SH-SY5Y (cell line): Measurements from ENCODE around the gene IKZF2.

ENCODE experiments used
- GATA2 ChIP-seq: IDR thresholded peaks from 2 replicates; pipeline ENCODE4 v1.6.1; 2011; ENCODE audit warnings: mild to moderate bottlenecking, low read depth, low read length
- GATA3 ChIP-seq: IDR thresholded peaks from 2 replicates; pipeline ENCODE4 v1.6.1; 2011; ENCODE audit warnings: low read depth, mild to moderate bottlenecking, low read length, moderate library complexity

GRCh38 chr2:213001297-213001910 is 150.0 kb downstream of the IKZF2 start:
- TF ChIP-seq GATA3 (no peak), GATA2 (no peak)
